CD14-positive monocyte (primary cell): ENCODE measurements around the gene POT1. TPM values are rescaled to one million over a fixed set of nuclear protein-coding genes. Genes with fewer than 3 reads are reported as not detected.

Source experiments
- DNase-seq, 3 donors: peaks; one replicate each; pipeline ENCODE4 v3.0.0-alpha.2; 2011 to 2022
- H2AFZ ChIP-seq: 2 replicates; pipeline ENCODE4 v1.6.0; 2012; ENCODE audit warnings: mild to moderate bottlenecking, low read depth, low read length, inconsistent platforms; ENCODE audit not compliant: insufficient read depth, poor library complexity, severe bottlenecking
- H3K27ac ChIP-seq, 2 donors: 1 replicate in 1 of 2; 2 replicates in 1 of 2; pipeline ENCODE4 v1.5.1; 2012 to 2013; ENCODE audit warnings: low read length in 2 of 2, control low read depth in 1 of 2, inconsistent platforms in 1 of 2, low read depth in 1 of 2, mild to moderate bottlenecking in 1 of 2
- H3K27me3 ChIP-seq, 2 donors: one replicate each; pipeline versions ENCODE4 v1.6.0 to v1.6.1; 2011 to 2013; ENCODE audit warnings: low read length in 2 of 2; ENCODE audit not compliant: control insufficient read depth in 2 of 2, insufficient read depth in 2 of 2
- H3K36me3 ChIP-seq, 2 donors: replicated peaks in 1 of 2; 1 replicate in 1 of 2; 2 replicates in 1 of 2; pipeline versions ENCODE4 v1.5.1 to v1.6.1; 2012 to 2013; ENCODE audit warnings: low read length in 2 of 2, control low read depth in 1 of 2, inconsistent platforms in 1 of 2, mild to moderate bottlenecking in 1 of 2; ENCODE audit not compliant: insufficient read depth in 2 of 2, control insufficient read depth in 1 of 2
- H3K4me1 ChIP-seq, 2 donors: 1 replicate in 1 of 2; 2 replicates in 1 of 2; pipeline versions ENCODE4 v1.5.1 to v1.6.1; 2012 to 2013; ENCODE audit warnings: low read length in 2 of 2, control low read depth in 1 of 2, inconsistent platforms in 1 of 2, mild to moderate bottlenecking in 1 of 2, moderate library complexity in 1 of 2; ENCODE audit not compliant: insufficient read depth in 2 of 2, control insufficient read depth in 1 of 2
- H3K4me2 ChIP-seq: replicated peaks from 2 replicates; pipeline ENCODE3; 2012; ENCODE audit warnings: low read length, moderate library complexity, mild to moderate bottlenecking; ENCODE audit not compliant: poor library complexity, severe bottlenecking; ENCODE audit errors: extremely low read depth
- H3K4me3 ChIP-seq, 3 experiments: fragments of 200-600 bp in 1 of 3; sonication (generic) in 1 of 3; replicated peaks in 1 of 3; 1 replicate in 2 of 3; 2 replicates in 1 of 3; pipeline ENCODE4 v1.5.1; 2011 to 2013; ENCODE audit warnings: low read length in 3 of 3, mild to moderate bottlenecking in 3 of 3, control low read depth in 2 of 3, low read depth in 2 of 3, inconsistent platforms in 1 of 3, moderate library complexity in 1 of 3
- H3K79me2 ChIP-seq: 2 replicates; pipeline ENCODE4 v1.6.0; 2012; ENCODE audit warnings: mild to moderate bottlenecking, control low read depth, inconsistent platforms, low read length, moderate library complexity; ENCODE audit not compliant: insufficient read depth
- H3K9ac ChIP-seq: 2 replicates; pipeline ENCODE4 v1.6.0; 2017; ENCODE audit warnings: low read length, mild to moderate bottlenecking; ENCODE audit not compliant: insufficient read depth, poor library complexity, severe bottlenecking
- H3K9me3 ChIP-seq, 2 donors: replicated peaks in 1 of 2; 1 replicate in 1 of 2; 2 replicates in 1 of 2; pipeline versions ENCODE4 v1.5.1 to v1.6.1; 2012 to 2013; ENCODE audit warnings: low read length in 2 of 2, control low read depth in 1 of 2; ENCODE audit not compliant: control insufficient read depth in 1 of 2, insufficient read depth in 1 of 2
- H4K20me1 ChIP-seq: 2 replicates; pipeline ENCODE4 v1.6.0; 2012; ENCODE audit warnings: mild to moderate bottlenecking, low read length, control low read depth, moderate library complexity; ENCODE audit not compliant: insufficient read depth
- H3K27ac Mint-ChIP-seq, 7 donors: one replicate each; pipeline ENCODE4 v1.8.0; 2020; ENCODE audit warnings: mild to moderate bottlenecking in 7 of 7, mixed read lengths in 7 of 7, moderate library complexity in 6 of 7, inconsistent platforms in 2 of 7
- H3K27me3 Mint-ChIP-seq, 3 donors: one replicate each; pipeline ENCODE4 v1.8.0; 2021 to 2022; ENCODE audit warnings: low read depth in 3 of 3, mild to moderate bottlenecking in 3 of 3, mixed read lengths in 3 of 3, moderate library complexity in 3 of 3, inconsistent platforms in 1 of 3
- H3K36me3 Mint-ChIP-seq, 2 donors: one replicate each; pipeline ENCODE4 v1.8.0; 2020; ENCODE audit warnings: mixed read lengths in 2 of 2, inconsistent platforms in 1 of 2, mild to moderate bottlenecking in 1 of 2
- H3K4me1 Mint-ChIP-seq: one replicate; pipeline ENCODE4 v1.8.0; 2020; ENCODE audit warnings: mild to moderate bottlenecking, mixed read lengths
- H3K4me3 Mint-ChIP-seq, 2 donors: one replicate each; pipeline ENCODE4 v1.8.0; 2020; ENCODE audit warnings: mild to moderate bottlenecking in 2 of 2, mixed read lengths in 2 of 2, moderate library complexity in 1 of 2
- H3K9me3 Mint-ChIP-seq, 7 donors: one replicate each; pipeline ENCODE4 v1.8.0; 2020 to 2022; ENCODE audit warnings: mixed read lengths in 7 of 7, mild to moderate bottlenecking in 6 of 7, moderate library complexity in 6 of 7, inconsistent platforms in 2 of 7
- WGBS: methylation state at CpG from one replicate; pipeline ENCODE4 v1.1.5; 2013; ENCODE audit warnings: missing lambda C conversion rate; ENCODE audit not compliant: insufficient coverage; 5-methylcytosine and 5-hydroxymethylcytosine counted together
- intact Hi-C, 2 donors: fragments of 100-400 bp; cut with micrococcal nuclease; formaldehyde crosslinking; loops; one replicate each; pipeline versions ENCODE4 v1.15.0 to v1.15.1; 2023
- polyA plus RNA-seq, 3 donors: library from polyadenylated mRNA; depleted of rRNA in 1 of 3; unstranded in 2 of 3; stranded (reverse) in 1 of 3; fragments of 300-500 nt in 2 of 3; fragments of >200 nt in 1 of 3; fragmentation: Illumina TruSeq in 2 of 3; gene quantifications; 1 replicate in 2 of 3; 2 replicates in 1 of 3; pipeline ENCODE4 v1.2.3, GENCODE V29; 2012 to 2021
- TF ChIP-seq, protein P1 (sequence below): fragments of 200-600 bp; IDR thresholded peaks from one replicate; pipeline ENCODE4 v1.8.0; 2022; ENCODE audit warnings: antibody characterized with exemption, mild to moderate bottlenecking

Gene POT1
- polyA plus RNA-seq, 3 donors = 6.7 to 12.2 (median 10.4) TPM

DNA sequence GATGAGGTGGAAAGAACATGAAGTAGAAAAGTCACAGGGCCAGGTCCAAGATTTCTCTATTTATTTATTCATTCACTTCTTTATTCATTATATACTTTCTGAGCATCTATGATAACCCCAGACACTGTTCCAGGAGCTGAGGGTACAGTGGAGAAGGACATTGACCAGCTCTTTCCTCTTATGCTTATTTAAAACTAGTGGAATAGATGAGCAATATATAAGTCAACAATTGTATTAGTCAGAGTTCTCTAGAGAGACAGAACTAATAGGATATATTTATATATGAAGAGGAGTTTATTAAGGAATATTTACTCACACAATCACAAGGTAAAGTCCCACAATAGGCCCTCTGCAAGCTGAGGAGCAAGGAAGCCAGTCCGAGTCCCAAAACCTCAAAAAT, 149.0 kb downstream of the POT1 start:
- no peak for DNase-seq
- Histone ChIP-seq H3K4me3 (no peak overlapping the region), H3K9ac (no peak overlapping the region), H3K27ac (no peak overlapping the region), H3K9me3 (no peaks in the 10 kb centered on the region), H3K4me1 (no peaks in the 10 kb centered on the region), H3K4me2 (no peak overlapping the region), H3K36me3 (no peaks in the 10 kb centered on the region), H2AFZ (no peak overlapping the region), H3K79me2 (no peaks in the 10 kb centered on the region), H3K27me3 (no peaks in the 10 kb centered on the region), H4K20me1 (no peaks in the 10 kb centered on the region)
- Mint-ChIP-seq H3K4me1 (no peaks in the 10 kb centered on the region), H3K27ac (no peak overlapping the region), H3K36me3 (no peaks in the 10 kb centered on the region), H3K9me3 (no peaks in the 10 kb centered on the region), H3K4me3 (no peak overlapping the region), H3K27me3 (peaks cover 0 to 10% (median 2%) of the 10 kb centered on the region in 3 donors)
- no CpG with 5 or more reads among the region's 1 CpG for WGBS
- intact Hi-C loops = no loop called here
- TF ChIP-seq, protein P1, sequence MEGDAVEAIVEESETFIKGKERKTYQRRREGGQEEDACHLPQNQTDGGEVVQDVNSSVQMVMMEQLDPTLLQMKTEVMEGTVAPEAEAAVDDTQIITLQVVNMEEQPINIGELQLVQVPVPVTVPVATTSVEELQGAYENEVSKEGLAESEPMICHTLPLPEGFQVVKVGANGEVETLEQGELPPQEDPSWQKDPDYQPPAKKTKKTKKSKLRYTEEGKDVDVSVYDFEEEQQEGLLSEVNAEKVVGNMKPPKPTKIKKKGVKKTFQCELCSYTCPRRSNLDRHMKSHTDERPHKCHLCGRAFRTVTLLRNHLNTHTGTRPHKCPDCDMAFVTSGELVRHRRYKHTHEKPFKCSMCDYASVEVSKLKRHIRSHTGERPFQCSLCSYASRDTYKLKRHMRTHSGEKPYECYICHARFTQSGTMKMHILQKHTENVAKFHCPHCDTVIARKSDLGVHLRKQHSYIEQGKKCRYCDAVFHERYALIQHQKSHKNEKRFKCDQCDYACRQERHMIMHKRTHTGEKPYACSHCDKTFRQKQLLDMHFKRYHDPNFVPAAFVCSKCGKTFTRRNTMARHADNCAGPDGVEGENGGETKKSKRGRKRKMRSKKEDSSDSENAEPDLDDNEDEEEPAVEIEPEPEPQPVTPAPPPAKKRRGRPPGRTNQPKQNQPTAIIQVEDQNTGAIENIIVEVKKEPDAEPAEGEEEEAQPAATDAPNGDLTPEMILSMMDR = no peak

DNA sequence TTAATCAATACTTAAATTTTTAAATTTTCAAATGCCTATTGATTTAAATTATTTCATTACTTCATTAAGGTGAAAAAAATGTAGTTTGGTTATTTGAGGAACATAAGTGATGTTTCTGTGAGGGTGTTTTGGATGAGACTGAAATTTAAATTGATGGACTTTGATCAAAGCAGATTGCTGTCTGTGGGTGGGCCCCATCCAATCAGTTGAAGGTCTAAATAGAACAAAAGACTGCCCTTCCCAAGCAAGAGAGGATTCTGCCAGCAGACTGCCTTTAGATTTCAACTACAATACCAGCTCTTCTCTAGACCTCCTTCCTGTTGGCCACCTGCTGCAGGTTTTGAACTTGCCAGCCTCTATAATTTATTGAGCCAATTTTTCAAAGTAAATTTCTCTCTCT, 149.6 kb downstream of the POT1 start:
- Histone ChIP-seq H3K4me1 (no peaks in the 10 kb centered on the region), H2AFZ (no peak overlapping the region), H3K4me2 (no peak overlapping the region), H3K27me3 (no peaks in the 10 kb centered on the region), H3K27ac (no peak overlapping the region), H3K36me3 (no peaks in the 10 kb centered on the region), H3K9me3 (no peaks in the 10 kb centered on the region), H3K79me2 (no peaks in the 10 kb centered on the region), H4K20me1 (no peaks in the 10 kb centered on the region), H3K4me3 (no peak overlapping the region), H3K9ac (no peak overlapping the region)
- no peaks in the 10 kb centered on the region for H3K4me1 Mint-ChIP-seq
- no peaks in the 10 kb centered on the region for H3K36me3 Mint-ChIP-seq
- TF ChIP-seq, protein P1 = no peak
- no peak overlapping the region for H3K27ac Mint-ChIP-seq
- no peak overlapping the region for H3K4me3 Mint-ChIP-seq
- no peak for DNase-seq
- intact Hi-C loops = no loop called here
- H3K9me3 Mint-ChIP-seq = no peaks in the 10 kb centered on the region
- peaks cover 0 to 10% (median 2%) of the 10 kb centered on the region in 3 donors for H3K27me3 Mint-ChIP-seq
